ENCODE results near the gene PROX1. TPM values are rescaled to one million over a fixed set of nuclear protein-coding genes. Genes with fewer than 3 reads are reported as not detected.

PROX1 gene
- total RNA-seq, 1 donor from 2014 or later, result 63.2 TPM

- H3K9me3 Mint-ChIP-seq (ENCODE audit: low read depth), result no peaks in the 10 kb centered on the region
These were observed 81.2 kb downstream of the PROX1 start for GRCh38 chr1:214068979-214069378.

GRCh38 chr1:214071469-214071868 lies 83.7 kb downstream of the PROX1 start:
- no peak for DNase-seq (ENCODE audit: low spot score, unreplicated experiment)
- Mint-ChIP-seq H3K27ac (no peak overlapping the region), H3K4me1 (ENCODE audit: low read depth) (peaks cover 33% of the 10 kb centered on the region), H3K9me3 (ENCODE audit: low read depth) (no peaks in the 10 kb centered on the region), H3K36me3 (ENCODE audit: insufficient read depth) (no peaks in the 10 kb centered on the region), H3K4me3 (ENCODE audit: low read depth) (no peak overlapping the region), H3K27me3 (peaks cover 9% of the 10 kb centered on the region)
- no peak for TF ChIP-seq CTCF (IDR thresholded peaks at IDR 0.05; ENCODE audit: unreplicated experiment)

More at GRCh38 chr1:214068979-214069378, 81.2 kb downstream of the PROX1 start:
- TF ChIP-seq CTCF (IDR thresholded peaks at IDR 0.05; ENCODE audit: unreplicated experiment), result no peak
- H3K36me3 Mint-ChIP-seq (ENCODE audit: insufficient read depth), result no peaks in the 10 kb centered on the region
- DNase-seq (ENCODE audit: low spot score, unreplicated experiment), result no peak
- H3K4me3 Mint-ChIP-seq (ENCODE audit: low read depth), result no peak overlapping the region
- peaks cover 19% of the 10 kb centered on the region for H3K4me1 Mint-ChIP-seq (ENCODE audit: low read depth)
- no peak overlapping the region for H3K27ac Mint-ChIP-seq
- H3K27me3 Mint-ChIP-seq, result peaks cover 18% of the 10 kb centered on the region

- Mint-ChIP-seq H3K27me3 (peaks cover 9% of the 10 kb centered on the region), H3K4me1 (ENCODE audit: low read depth) (peaks cover 25% of the 10 kb centered on the region), H3K4me3 (ENCODE audit: low read depth) (no peak overlapping the region), H3K27ac (no peak overlapping the region), H3K9me3 (ENCODE audit: low read depth) (no peaks in the 10 kb centered on the region), H3K36me3 (ENCODE audit: insufficient read depth) (no peaks in the 10 kb centered on the region)
- DNase-seq (ENCODE audit: low spot score, unreplicated experiment), result no peak
- TF ChIP-seq CTCF (IDR thresholded peaks at IDR 0.05; ENCODE audit: unreplicated experiment), result no peak
These were observed 84.8 kb downstream of the PROX1 start for GRCh38 chr1:214072426-214073157.

- H3K27me3 Mint-ChIP-seq, result peaks cover 9% of the 10 kb centered on the region
These were observed 86.7 kb downstream of the PROX1 start for GRCh38 chr1:214074477-214074876.

More at GRCh38 chr1:214074477-214074876, 86.7 kb downstream of the PROX1 start:
- TF ChIP-seq CTCF (IDR thresholded peaks at IDR 0.05; ENCODE audit: unreplicated experiment), result no peak
- peaks cover 14% of the 10 kb centered on the region for H3K4me1 Mint-ChIP-seq (ENCODE audit: low read depth)
- H3K27ac Mint-ChIP-seq, result no peak overlapping the region
- no peak overlapping the region for H3K4me3 Mint-ChIP-seq (ENCODE audit: low read depth)
- DNase-seq (ENCODE audit: low spot score, unreplicated experiment), result no peak
- H3K9me3 Mint-ChIP-seq (ENCODE audit: low read depth), result no peaks in the 10 kb centered on the region
- H3K36me3 Mint-ChIP-seq (ENCODE audit: insufficient read depth), result no peaks in the 10 kb centered on the region

All from progenitor cell of endocrine pancreas (in vitro differentiated cells).